Left cardiac atrium (tissue), 4 donors: ENCODE results near the gene SSR1. TPM values are rescaled to one million over a fixed set of nuclear protein-coding genes. Genes with fewer than 3 reads are reported as not detected.
"Not testable (repeated sequence)": the region's sequence is repeated elsewhere in the genome, so short reads cannot be mapped to it uniquely, and the experiment has no call there.

Experiments used
- ATAC-seq, 2 donors: fragments of 200-7000 bp; cut with Tn5 transposase; one replicate each; pipeline ENCODE4 v1.9.1; 2020; ENCODE audit warnings: mild to moderate bottlenecking in 2 of 2, moderate library complexity in 2 of 2
- DNase-seq: peaks from one replicate; pipeline ENCODE4 v3.0.0-alpha.2; 2020
- intact Hi-C, 2 donors: fragments of 100-400 bp; cut with DNase I; formaldehyde crosslinking; loops; one replicate each; pipeline versions ENCODE4 v1.14.1 to v1.15.1; 2022 to 2023
- long read RNA-seq: library from polyadenylated mRNA; unstranded; transcript quantifications from one replicate; pipeline ENCODE4 v2.0.0, GENCODE V29; 2021
- total RNA-seq, 2 donors: library from RNA; stranded (reverse); fragmentation: NEBNext Ultra II Directional; extraction: Animal tissue kit (Norgen Biotek cat#: 25700); gene quantifications; one replicate each; pipeline ENCODE4 v1.2.1, GENCODE V29; 2021
- donor health status: DM: no; HTN: yes; CAD: no.
- donor health status: DM: no; HTN: yes; CAD: no; lungs with severe emphysema.
- donor health status: DM: yes; HTN: yes; CAD: no.
- donor health status: Dilated cardiomyopathy.

SSR1 gene
- total RNA-seq: 10 to 100 TPM; 84.0 to 98.6 TPM
- long read RNA-seq, full-length matches to known transcripts: 67 of 84 reads
- long read RNA-seq, partial matches to known transcripts: 3 of 84 reads
- long read RNA-seq, other reads (novel, unspliced or antisense): 14 of 84 reads

- ATAC-seq (peak; percentile 100), DNase-seq (peak; percentile 98)
- intact Hi-C loops: loop anchor here in 1 of 2 donors (2.0 kb wide), 1 partner anchor 76 kb away; the partner anchor contains the start of genes CAGE1 and RIOK1
Measured at GRCh38 chr6:7312616-7313504, at the start of gene SSR1. Gene SSR1 (minus strand): TSS chr6:7313199. CDS start chr6:7313120, 79 bp downstream.

GRCh38 chr6:7351916-7352315 is 38.9 kb upstream of the SSR1 start:
- intact Hi-C loops, DNase-seq, ATAC-seq: not testable (repeated sequence)

DNA sequence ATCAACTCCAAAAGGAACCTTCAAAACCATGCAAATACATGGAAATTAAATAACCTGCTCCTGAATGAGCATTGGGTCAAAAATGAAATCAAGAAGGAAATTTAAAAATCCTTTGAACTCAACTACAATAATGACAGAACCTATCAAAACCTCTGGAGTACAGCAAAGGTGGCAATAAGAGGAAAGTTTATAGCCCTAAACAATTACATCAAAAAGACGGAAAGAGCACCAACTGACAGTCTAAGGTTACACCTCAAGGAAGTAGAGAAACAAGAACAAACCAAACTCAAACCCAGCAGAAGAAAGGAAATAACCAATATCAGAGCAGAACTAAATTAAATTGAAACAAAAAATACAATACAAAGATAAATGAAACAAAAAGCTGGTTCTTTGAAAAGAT is 37.6 kb upstream of the SSR1 start:
- intact Hi-C loops, ATAC-seq, DNase-seq: not testable (repeated sequence)

GRCh38 chr6:7347551-7347997 is 34.6 kb upstream of the SSR1 start:
- ATAC-seq, intact Hi-C loops: not testable (repeated sequence)

DNA sequence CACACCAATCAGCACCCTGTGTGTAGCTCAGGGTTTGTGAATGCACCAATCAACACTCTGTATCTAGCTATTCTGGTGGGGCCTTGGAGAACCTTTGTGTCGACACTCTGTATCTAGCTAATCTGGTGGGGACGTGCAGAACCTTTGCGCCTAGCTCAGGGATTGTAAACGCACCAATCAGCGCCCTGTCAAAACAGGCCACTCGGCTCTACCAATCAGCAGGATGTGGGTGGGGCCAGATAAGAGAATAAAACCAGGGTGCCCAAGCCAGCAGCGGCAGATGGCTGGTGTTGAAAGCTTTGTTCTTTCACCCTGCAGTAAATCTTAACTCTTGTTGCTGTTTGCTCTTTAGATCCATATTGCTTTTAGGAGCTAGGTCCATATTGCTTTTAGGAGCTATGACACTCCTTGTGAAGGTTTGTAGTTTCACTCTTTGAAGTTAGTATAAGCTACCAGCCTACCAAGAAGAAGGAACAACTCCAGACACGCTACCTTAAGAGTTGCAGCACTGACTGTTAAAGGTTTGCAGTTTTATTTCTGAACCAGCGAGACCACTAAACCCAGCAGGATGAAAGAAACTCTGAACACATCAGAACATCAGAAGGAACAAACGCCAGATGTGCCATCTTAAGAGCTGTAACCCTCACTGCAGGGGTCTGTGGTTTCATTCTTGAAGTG is 31.9 kb upstream of the SSR1 start:
- DNase-seq, intact Hi-C loops, ATAC-seq: not testable (repeated sequence)

More at GRCh38 chr6:7347551-7347997, 34.6 kb upstream of the SSR1 start:
- not testable (repeated sequence) for DNase-seq

DNA sequence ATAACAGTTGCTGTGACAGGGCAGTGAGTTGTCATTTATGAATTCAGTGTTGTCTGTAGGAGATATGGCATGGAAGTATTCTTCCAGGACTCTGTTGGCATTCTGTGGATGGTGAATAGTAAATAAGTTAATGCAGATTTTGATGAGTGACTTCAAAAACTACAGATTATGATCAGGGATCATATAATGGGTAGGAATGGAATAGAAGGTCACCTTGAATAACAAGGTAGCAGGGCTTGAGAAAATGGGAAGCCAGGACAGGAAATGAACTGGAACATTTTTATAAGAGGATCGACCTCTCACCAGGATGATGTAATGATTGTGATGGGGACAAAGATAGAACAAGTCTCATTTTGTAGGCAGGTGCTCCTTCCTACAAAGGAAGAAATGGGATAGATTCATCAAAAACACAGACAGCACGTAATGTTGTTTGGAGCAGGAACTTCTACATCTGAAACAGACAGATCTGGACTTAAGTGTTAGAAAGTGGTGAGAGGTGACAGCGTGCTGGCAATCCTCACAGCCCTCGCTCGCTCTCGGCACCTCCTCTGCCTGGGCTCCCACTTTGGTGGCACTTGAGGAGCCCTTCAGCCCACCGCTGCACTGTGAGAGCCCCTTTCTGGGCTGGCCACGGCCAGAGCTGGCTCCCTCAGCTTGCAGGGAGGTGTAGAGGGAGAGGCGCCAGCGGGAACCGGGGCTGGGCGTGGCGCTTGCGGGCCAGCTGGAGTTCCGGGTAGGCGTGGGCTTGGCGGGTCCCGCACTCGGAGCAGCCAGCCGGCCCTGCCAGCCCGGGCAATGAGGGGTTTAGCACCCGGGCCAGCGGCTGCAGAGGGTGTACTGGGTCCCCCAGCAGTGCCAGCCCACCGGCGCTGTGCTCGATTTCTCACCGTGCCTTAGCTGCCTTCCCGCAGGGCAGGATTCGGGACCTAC is 30.8 kb upstream of the SSR1 start:
- intact Hi-C loops: no loop called here
- ATAC-seq: no peak
- DNase-seq: no peak

DNA sequence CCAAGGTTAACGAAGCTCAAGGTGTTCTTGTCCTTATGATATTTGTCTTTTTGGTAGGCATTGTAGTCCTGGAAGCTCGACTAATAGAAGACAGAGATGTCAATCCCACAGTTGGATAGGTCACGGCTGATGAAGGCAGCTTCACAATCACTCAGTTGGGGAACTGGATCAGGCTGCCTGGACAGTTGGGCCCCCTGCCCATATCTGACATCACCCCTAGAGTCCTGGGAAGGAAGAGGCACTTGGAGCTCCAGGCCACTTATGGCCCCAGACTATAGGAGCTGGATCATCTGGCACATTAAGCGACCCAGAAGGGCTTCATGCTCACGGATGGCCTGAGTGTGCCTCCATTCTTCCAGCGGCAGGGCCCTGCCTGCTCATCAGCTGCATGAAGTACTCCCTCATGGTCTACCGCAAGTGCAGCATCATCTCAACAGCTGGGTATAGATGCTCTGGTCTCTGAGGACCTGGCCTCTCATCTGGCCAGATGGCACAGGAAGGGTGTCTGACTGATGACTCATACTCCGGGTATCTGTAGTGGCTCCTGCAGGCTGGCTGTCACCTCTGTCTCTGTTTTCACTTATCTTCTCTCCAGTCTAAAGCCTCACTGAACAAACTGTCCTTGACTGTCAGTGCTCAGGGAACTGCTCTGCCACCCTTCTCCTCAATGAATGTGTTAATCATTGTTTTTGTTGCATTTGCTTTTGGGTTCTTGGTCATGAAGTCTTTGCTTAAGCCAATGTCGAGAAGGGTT is 29.2 kb upstream of the SSR1 start:
- DNase-seq: peak; percentile 36
- intact Hi-C loops: no loop called here
- ATAC-seq: peak; percentile 94 to 95

DNA sequence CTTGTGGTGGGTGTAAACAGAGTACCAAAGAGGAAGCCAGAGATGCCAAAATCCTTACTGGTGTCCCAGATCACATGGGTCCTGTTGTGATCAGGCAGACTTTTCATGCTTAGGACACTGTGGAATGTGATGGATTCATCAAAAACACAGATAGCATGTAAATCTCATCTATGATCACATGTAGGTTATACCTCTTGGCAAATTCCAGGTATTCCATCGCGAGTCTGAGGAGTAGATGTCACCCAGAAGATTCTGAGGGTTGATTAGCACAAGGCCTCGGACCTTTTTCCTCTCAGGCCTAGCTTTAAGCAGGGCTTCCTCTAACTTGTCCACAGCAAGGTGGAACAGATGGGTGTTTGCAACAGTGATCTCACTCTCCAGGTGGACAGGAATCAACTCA is 28.3 kb upstream of the SSR1 start:
- DNase-seq (no peak), ATAC-seq (no peak)
- intact Hi-C loops: no loop called here

GRCh38 chr6:7339007-7339732 is 26.2 kb upstream of the SSR1 start:
- DNase-seq, ATAC-seq, intact Hi-C loops: not testable (repeated sequence)

- no peak for ATAC-seq
- DNase-seq: no peak
- intact Hi-C loops: no loop called here
Measured at GRCh38 chr6:7338031-7338430, 25.0 kb upstream of the SSR1 start.

- intact Hi-C loops: no loop called here
- ATAC-seq: no peak
- DNase-seq: no peak
Measured at GRCh38 chr6:7335519-7335918, 22.5 kb upstream of the SSR1 start.

- ATAC-seq (no peak), DNase-seq (no peak)
- intact Hi-C loops: no loop called here
Measured at GRCh38 chr6:7334685-7335084, 21.7 kb upstream of the SSR1 start.

DNA sequence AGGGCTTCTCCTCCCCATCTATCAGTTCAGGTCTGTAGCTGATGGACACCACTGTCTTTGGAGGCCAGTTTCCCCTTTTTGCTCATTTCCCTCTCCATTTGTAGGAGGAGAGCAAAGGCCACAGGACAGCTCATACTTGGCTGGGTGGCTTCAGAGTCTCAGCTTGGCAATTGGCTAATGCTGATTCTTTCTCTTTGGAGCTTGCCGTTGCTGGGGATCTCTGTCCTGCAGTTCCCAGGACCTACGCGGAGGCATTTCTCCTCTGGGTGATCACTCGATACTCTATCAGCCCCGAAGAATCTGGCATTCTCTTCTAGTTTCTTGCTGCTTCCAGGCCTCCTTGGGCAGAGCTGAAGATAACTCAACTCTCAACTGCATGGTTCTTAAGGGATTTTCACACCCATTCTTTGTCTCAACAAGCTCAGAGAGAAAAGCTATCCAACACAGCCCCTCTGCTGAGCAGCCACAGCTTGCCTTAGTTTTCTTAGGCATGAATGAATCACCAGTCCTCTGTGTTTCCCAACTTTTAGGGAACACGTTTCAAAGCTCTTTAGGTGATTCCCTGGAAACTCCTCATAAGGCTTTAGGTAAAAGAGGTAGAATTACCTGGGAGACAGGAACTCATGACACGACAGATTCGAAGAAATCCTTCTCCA is 19.2 kb upstream of the SSR1 start:
- ATAC-seq (no peak), DNase-seq (no peak)
- intact Hi-C loops: no loop called here

DNA sequence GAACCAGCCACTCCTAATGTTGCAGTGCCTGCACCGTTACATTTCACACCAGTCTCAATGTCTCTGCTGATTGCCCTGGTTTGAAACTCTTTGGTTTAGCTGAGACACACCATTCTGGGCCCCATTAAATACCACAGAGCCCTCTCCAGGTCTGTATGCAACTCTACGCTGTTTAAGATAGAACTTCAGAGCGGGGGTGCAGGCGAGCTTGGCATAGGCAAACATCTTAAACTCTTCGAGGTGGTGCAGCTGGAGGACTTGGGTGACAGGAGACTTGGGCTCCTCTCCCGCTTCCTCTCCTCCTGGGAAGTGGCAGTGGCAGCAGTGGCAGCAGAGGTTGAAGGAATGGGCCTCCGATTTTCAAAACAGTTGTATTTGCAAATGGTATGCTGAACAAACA is 18.5 kb upstream of the SSR1 start:
- no peak for DNase-seq
- no peak for ATAC-seq
- intact Hi-C loops: no loop called here

DNA sequence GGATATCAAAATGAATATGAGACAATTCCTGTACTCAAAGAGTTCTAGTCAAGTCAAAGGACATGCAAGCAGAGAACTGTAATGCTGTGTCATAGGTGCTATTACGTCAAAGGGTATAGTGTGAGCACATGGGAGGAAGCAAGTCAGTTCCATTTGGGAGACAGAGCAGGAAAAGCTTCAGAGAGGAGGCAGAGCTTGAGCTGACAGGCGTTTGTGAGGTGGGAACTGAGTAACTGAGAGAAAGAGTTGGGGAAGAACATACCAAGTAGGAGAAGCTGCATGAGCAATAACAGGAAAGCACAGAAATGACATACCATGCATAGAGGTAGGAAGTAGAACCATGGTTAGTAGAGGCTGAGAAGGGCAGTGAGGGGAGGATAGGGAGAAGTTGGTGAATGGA is 15.2 kb upstream of the SSR1 start:
- intact Hi-C loops: no loop called here

GRCh38 chr6:7325750-7326149 is 12.8 kb upstream of the SSR1 start:
- no peak for ATAC-seq
- intact Hi-C loops: no loop called here
- DNase-seq: no peak

More for the DNA sequence above, 15.2 kb upstream of the SSR1 start:
- ATAC-seq (no peak), DNase-seq (no peak)

- intact Hi-C loops: no loop called here
- DNase-seq (no peak), ATAC-seq (peak; percentile 73 to 79)
Measured at GRCh38 chr6:7324520-7324919, 11.5 kb upstream of the SSR1 start.
